Heart left ventricle (tissue), 13 donors: ENCODE results near the gene UBE2H.

ENCODE experiments used
- POLR2A ChIP-seq, 2 donors: fragments of 450-650 bp; IDR thresholded peaks; one replicate each; pipeline ENCODE4 v1.6.1; 2017; ENCODE audit warnings: antibody characterized with exemption in 2 of 2, mild to moderate bottlenecking in 2 of 2, moderate library complexity in 2 of 2
- TF ChIP-seq, protein P1 (sequence below), 12 donors: fragments of 200-600 bp; sonication (generic) in 4 of 12; IDR thresholded peaks; one replicate each; pipeline versions ENCODE4 v1.5.0 to v1.8.0; 2018 to 2022; ENCODE audit warnings: antibody characterized with exemption in 12 of 12, mild to moderate bottlenecking in 5 of 12
- donor health status: ischemic (EF 13 %, LVEDD 7.1; RV severe dilation, severe dysfunction).
- donor health status: DM: no; HTN: yes; CAD: no.
- donor health status: DM: no; HTN: no; CAD: no.
- donor health status: ischemic (EF 25% LVEDD 6.9; RV normal size, moderate dysfunction).
- donor health status: ischemic (EF 25% LVEDD 5.7; RV mildly dilated, moderate dysfunction).
- donor health status: ischemic (EF 35%, LVEDD 5.7; RV mildly dilated, moderate dysfunction).
- donor health status: nonischemic (EF 11% LVEDD 7.7; RV severe dilation, severe dysfunction).
- donor health status: DM: yes; HTN: yes; CAD: no.
- donor health status: PGD.
- donor health status: ischemic (EF 29% LVEDD 5.4; RV normal size, mild dysfunction).
- donor health status: nonischemic (EF 23%, LVEDD 6.1; RV moderate dilation, normal function).

DNA sequence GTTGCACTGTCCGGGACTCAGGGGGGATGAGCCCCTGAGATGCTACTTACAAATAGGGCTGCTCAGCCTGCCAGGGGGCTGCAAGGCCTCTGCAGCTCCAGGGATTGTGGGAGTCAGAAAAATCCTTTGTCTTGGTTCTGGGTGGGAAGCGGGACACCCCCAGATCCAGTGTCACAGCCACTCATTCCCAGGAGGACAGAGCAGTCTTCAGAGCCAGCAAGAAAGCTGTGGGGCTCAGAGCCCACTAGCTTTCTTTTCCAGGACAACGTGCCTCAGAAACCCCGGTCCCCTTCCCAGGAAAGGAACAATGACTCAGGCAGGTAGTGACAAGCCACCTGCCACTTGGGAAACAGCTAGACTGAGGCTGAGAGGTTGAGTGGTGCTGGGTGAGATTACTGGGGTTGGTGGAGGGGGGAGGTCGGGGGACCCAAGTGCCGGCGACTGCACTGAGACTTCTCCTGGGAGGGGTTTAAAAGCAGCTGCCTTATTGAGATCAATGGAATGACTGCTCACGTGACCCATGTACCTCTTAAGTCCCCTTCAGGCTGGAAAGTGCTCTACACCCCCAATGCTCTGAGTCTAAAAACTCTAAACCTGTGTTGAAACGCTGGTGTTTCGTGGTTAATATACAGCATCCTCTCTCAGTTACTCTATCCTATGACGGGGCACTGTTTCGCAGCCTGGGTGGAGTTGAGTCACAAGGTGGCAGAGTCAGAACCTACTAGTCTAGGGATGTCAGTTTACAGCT is 123.6 kb downstream of the UBE2H start:
- TF ChIP-seq POLR2A (IDR thresholded peaks at IDR 0.05): no peak
- TF ChIP-seq, protein P1, sequence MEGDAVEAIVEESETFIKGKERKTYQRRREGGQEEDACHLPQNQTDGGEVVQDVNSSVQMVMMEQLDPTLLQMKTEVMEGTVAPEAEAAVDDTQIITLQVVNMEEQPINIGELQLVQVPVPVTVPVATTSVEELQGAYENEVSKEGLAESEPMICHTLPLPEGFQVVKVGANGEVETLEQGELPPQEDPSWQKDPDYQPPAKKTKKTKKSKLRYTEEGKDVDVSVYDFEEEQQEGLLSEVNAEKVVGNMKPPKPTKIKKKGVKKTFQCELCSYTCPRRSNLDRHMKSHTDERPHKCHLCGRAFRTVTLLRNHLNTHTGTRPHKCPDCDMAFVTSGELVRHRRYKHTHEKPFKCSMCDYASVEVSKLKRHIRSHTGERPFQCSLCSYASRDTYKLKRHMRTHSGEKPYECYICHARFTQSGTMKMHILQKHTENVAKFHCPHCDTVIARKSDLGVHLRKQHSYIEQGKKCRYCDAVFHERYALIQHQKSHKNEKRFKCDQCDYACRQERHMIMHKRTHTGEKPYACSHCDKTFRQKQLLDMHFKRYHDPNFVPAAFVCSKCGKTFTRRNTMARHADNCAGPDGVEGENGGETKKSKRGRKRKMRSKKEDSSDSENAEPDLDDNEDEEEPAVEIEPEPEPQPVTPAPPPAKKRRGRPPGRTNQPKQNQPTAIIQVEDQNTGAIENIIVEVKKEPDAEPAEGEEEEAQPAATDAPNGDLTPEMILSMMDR (IDR thresholded peaks at IDR 0.05): no peak
